Measurements from ENCODE around the gene GRAMD2B. TPM values are rescaled to one million over a fixed set of nuclear protein-coding genes. Genes with fewer than 3 reads are reported as not detected.
"Not testable (repeated sequence)": the region's sequence is repeated elsewhere in the genome, so short reads cannot be mapped to it uniquely, and the experiment has no call there.

Gene GRAMD2B
- total RNA-seq = 10 to 100 TPM in 1 of 2 experiments, 1 to 10 TPM in 1; 8.7 to 10.8 TPM

DNA sequence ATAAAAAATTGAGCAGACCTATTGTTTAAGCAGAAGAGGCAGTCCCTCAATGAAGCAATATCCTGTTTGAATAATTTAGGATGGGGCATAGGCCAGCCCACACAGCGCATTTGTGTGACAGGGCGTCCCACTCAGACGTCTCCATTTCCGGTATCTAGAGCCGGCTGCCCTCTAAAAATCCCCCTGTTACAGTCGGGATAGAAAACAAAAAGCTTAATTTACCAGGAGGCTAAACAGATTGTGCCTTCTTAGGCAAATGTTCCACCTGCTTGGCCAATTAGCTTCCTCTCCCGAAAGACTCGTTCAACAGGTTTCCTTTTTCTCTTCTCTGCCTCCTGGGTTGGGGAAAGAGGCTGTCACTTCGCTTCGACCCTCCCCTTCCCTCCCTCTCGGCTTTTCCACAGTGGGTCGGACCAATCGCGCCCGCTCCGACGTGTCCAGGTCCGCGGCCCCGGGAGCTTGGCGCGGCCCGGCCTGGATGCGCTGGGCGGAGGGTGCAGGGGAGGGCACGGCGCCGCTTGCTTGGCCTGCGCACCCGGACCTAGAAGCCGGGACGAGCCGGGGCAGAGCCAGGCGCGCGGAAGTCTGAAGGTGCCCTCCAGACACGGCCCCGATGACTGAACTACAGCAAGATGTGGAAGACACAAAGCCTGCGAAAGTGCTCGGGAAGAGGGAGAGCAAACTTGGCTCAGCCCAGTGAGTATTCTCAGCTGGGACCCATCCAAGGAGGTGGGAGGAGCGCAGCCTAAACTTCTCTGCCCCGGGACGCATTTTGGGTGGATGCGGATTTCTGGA is at the start of gene GRAMD2B:
GRAMD2B (plus strand) TSS at position 416 of the 795 bp plus-strand sequence; CDS start at position 614, 198 bp downstream.
- H3K36me3 Mint-ChIP-seq (ENCODE audit: low read depth) = peaks cover 5% of the 10 kb centered on the region
- intact Hi-C loops (cut with micrococcal nuclease) = loop anchor here (1.0 to 10.0 kb wide), 8 partner anchors 23 to 1092 kb away; partner anchors contain the start of genes PHAX and PRRC1
- no peaks in the 10 kb centered on the region for H3K9me3 Mint-ChIP-seq
- H3K27me3 Mint-ChIP-seq (ENCODE audit: low read depth) = no peaks in the 10 kb centered on the region
- H3K4me1 Mint-ChIP-seq (ENCODE audit: low read depth) = peaks cover 29% of the 10 kb centered on the region
- CTCF ChIA-PET = interaction anchor here (0.6 to 2.5 kb wide), 9 partner anchors 10 to 244 kb away, joined by 3 to 17 read pairs (median 4); no protein-coding TSS in a partner anchor
- DNase-seq = peak; percentile 87
- peak within 1 kb of the TSS; percentile 81 for H3K4me3 Mint-ChIP-seq
- H3K27ac Mint-ChIP-seq = peak within 1 kb of the TSS; percentile 88

GRCh38 chr5:126374109-126374416 is 49.1 kb upstream of the GRAMD2B start:
- Mint-ChIP-seq H3K27me3 (ENCODE audit: low read depth) (no peaks in the 10 kb centered on the region), H3K4me1 (ENCODE audit: low read depth) (peaks cover 10% of the 10 kb centered on the region), H3K36me3 (ENCODE audit: low read depth) (no peaks in the 10 kb centered on the region), H3K4me3 (no peak overlapping the region), H3K27ac (no peak overlapping the region), H3K9me3 (no peaks in the 10 kb centered on the region)
- CTCF ChIA-PET = interaction anchor here (1.0 kb wide), 1 partner anchor 35 kb away, joined by 4 read pairs; no protein-coding TSS in a partner anchor
- intact Hi-C loops (cut with micrococcal nuclease) = no loop called here
- no peak for DNase-seq

DNA sequence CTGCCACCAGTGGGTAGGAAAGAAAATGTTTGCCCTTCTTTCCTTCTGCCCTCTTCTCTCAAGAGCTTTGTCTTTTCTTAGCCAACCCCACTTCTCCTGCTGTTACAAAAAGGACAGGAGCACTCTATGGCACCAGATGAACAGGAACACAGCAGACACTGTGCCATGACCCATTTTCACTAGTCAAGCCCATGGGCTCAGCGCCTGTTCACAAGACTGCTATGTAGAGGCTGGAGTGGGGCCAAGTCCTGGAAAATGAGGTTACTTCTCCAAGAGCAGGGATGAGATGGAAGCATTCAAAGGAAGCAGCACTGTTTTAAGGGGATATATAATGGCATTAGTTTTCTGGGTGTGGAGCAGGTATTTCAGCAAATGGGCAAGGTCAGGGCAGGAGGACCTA is 46.8 kb upstream of the GRAMD2B start:
- Mint-ChIP-seq H3K36me3 (ENCODE audit: low read depth) (no peaks in the 10 kb centered on the region), H3K9me3 (no peaks in the 10 kb centered on the region), H3K27ac (no peak overlapping the region), H3K4me3 (no peak overlapping the region), H3K4me1 (ENCODE audit: low read depth) (peaks cover 10% of the 10 kb centered on the region), H3K27me3 (ENCODE audit: low read depth) (no peaks in the 10 kb centered on the region)
- no peak for DNase-seq
- intact Hi-C loops (cut with micrococcal nuclease) = no loop called here
- CTCF ChIA-PET = no interaction called here

DNA sequence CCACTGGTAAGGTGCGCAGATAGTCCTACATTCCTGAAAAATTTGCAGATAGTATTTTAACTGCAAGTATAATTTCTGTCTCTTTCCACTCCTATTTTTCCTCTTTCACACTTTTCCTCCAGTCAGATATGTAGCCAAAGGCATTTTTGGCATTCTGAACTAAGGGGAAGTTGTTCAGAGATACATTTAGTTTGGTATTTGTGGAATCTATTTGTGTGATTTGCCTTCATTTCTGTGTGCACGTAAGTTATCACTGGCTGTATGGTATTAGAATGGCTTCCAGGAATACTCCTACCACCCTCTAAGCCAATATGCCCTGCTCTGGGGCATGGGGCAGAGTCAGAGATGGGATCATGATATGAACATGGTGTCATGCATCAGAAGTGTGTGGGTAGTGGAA is 45.8 kb upstream of the GRAMD2B start:
- Mint-ChIP-seq H3K9me3 (peaks cover 2% of the 10 kb centered on the region), H3K27ac (no peak overlapping the region), H3K4me1 (ENCODE audit: low read depth) (peaks cover 10% of the 10 kb centered on the region), H3K4me3 (no peak overlapping the region), H3K36me3 (ENCODE audit: low read depth) (no peaks in the 10 kb centered on the region), H3K27me3 (ENCODE audit: low read depth) (no peaks in the 10 kb centered on the region)
- CTCF ChIA-PET = no interaction called here
- intact Hi-C loops (cut with micrococcal nuclease) = no loop called here
- no peak for DNase-seq

DNA sequence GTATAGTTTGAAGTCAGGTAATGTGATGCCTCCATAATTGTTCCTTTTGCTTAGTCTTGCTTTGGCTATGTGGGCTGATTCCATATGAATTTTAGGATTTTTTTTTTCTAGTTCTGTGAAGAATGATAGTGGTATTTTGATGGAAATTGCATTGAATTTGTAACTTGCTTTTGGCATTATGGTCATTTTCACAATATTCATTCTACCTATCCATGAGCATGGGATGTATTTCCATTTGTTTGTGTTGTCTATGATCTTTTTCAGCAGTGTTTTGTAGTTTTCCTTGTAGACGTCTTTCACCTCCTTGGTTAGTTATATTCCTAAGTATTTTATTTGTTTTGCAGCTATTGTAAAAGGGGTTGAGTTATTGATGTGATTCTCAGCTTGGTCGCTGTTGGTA is 42.9 kb upstream of the GRAMD2B start:
- H3K27ac Mint-ChIP-seq; intact Hi-C loops (cut with micrococcal nuclease); CTCF ChIA-PET; H3K9me3 Mint-ChIP-seq; DNase-seq; H3K36me3 Mint-ChIP-seq (ENCODE audit: low read depth); H3K4me3 Mint-ChIP-seq; H3K27me3 Mint-ChIP-seq (ENCODE audit: low read depth); H3K4me1 Mint-ChIP-seq (ENCODE audit: low read depth): not testable (repeated sequence)

DNA sequence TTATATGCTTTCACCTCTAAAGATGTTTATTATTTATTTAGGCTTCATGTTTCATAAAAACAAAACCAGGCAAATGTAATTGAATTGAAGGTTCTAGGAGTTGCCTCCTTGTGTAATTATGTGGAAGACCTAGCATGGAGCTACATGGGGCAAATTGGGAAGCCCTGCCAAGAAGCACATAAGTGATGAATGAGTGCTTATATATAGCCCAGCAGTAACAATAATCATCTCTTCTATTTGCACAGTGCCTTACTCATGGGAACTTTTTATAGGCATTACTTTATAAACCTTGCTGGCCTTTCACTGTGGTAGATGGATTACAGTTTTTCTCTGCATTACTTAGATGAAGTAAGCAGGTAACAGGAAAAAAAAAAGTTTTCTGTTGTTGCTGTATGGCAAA is 40.0 kb upstream of the GRAMD2B start:
- CTCF ChIA-PET = interaction anchor here (0.7 kb wide), 1 partner anchor 138 kb away, joined by 3 read pairs; no protein-coding TSS in a partner anchor
- Mint-ChIP-seq H3K36me3 (ENCODE audit: low read depth) (no peaks in the 10 kb centered on the region), H3K27ac (no peak overlapping the region), H3K27me3 (ENCODE audit: low read depth) (no peaks in the 10 kb centered on the region), H3K4me1 (ENCODE audit: low read depth) (no peaks in the 10 kb centered on the region), H3K9me3 (peaks cover 2% of the 10 kb centered on the region), H3K4me3 (no peak overlapping the region)
- intact Hi-C loops (cut with micrococcal nuclease) = no loop called here
- no peak for DNase-seq

DNA sequence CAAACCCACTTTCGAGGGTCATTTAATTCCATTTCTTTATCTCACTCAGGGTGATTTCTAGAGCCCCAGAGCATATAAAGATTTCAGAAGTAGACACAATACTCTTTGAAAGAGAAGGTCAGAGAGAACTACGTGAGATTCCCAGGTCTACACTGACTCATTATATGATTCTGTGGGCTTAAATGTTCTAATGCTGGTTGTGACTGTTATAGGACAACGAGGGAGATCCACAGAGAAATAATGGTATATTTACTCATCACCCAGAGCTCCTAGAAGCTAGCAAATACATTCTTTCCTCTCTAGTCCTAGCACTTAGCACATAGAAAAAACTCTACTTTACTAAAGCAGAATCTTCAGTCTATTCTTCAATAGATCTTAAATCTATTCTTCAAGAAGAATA is 39.4 kb upstream of the GRAMD2B start:
- no peak for DNase-seq
- intact Hi-C loops (cut with micrococcal nuclease) = no loop called here
- Mint-ChIP-seq H3K4me3 (no peak overlapping the region), H3K4me1 (ENCODE audit: low read depth) (no peaks in the 10 kb centered on the region), H3K9me3 (peaks cover 2% of the 10 kb centered on the region), H3K27ac (no peak overlapping the region), H3K36me3 (ENCODE audit: low read depth) (no peaks in the 10 kb centered on the region), H3K27me3 (ENCODE audit: low read depth) (no peaks in the 10 kb centered on the region)
- CTCF ChIA-PET = interaction anchor here (0.7 kb wide), 1 partner anchor 137 kb away, joined by 3 read pairs; no protein-coding TSS in a partner anchor

- DNase-seq = no peak
- Mint-ChIP-seq H3K27me3 (ENCODE audit: low read depth) (no peaks in the 10 kb centered on the region), H3K4me1 (ENCODE audit: low read depth) (no peaks in the 10 kb centered on the region), H3K27ac (no peak overlapping the region), H3K4me3 (no peak overlapping the region), H3K36me3 (ENCODE audit: low read depth) (no peaks in the 10 kb centered on the region), H3K9me3 (peaks cover 2% of the 10 kb centered on the region)
- CTCF ChIA-PET = no interaction called here
- intact Hi-C loops (cut with micrococcal nuclease) = no loop called here
Observed at GRCh38 chr5:126384985-126385384, 38.2 kb upstream of the GRAMD2B start.

DNA sequence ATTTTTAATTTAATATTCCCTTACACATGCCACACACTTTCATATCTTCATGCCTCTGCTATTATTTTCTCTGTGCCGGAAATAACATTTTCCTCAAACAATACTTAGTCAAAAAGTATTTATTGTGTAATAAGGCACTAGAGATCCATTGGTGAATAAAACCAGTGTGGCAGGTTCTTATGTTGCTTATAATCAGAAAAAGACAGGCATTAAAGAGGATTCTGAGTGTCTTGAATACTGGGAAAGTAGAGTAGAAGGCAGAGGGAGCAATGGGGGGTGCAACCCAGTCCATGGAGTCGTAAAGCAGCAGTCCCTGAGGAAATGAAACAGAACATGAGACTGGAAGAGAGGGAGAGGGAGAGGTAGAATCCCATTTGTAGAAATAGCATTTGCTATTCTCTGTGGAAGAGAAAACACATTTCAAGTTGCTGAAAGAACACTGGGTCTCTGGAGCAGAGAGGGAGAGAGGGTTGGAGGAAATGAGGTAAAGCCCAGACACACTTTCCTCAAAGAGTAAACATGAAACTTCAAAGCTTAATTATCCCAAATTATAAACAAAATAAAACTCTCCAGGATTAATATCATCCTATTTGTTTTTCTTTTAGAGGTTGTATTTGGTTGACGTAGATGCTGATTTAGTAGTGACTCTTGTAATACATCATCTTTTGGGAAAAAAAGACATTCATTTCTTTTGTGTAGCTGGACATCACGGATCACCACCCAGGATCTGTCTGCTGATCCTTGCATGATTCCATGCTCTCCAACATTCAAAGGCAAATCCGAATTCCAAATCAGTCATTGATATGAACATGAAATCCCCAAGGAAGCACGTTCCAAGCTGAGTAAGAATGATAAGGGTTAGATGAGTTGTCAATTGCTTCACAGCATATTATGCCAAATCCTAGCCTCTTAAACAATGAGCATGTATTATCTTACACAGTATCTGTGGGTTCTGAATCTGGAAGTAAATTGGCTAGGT is 37.4 kb upstream of the GRAMD2B start:
- Mint-ChIP-seq H3K27ac (no peak overlapping the region), H3K9me3 (peaks cover 2% of the 10 kb centered on the region), H3K36me3 (ENCODE audit: low read depth) (no peaks in the 10 kb centered on the region), H3K4me3 (no peak overlapping the region), H3K27me3 (ENCODE audit: low read depth) (no peaks in the 10 kb centered on the region), H3K4me1 (ENCODE audit: low read depth) (no peaks in the 10 kb centered on the region)
- CTCF ChIA-PET = no interaction called here
- no peak for DNase-seq
- intact Hi-C loops (cut with micrococcal nuclease) = no loop called here

DNA sequence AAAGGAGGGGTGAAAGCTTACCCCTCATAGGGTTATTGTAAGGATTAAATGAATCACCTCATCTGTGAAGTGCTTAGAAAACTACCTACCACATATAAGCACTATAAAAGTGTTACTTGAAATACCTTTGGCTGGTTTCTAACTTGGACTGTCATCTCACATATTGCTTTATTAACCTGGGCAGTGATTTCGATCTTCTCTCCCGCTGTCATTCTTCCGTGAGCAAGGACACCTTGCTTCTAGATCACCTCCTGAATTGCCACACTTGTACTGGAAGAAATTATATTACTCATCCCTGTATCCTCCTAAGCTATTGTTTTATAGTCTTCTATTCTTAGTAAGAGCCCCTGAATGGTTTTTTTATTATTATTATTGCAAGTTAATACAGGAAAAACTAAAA is 34.0 kb upstream of the GRAMD2B start:
- H3K27ac Mint-ChIP-seq = no peak overlapping the region

DNA sequence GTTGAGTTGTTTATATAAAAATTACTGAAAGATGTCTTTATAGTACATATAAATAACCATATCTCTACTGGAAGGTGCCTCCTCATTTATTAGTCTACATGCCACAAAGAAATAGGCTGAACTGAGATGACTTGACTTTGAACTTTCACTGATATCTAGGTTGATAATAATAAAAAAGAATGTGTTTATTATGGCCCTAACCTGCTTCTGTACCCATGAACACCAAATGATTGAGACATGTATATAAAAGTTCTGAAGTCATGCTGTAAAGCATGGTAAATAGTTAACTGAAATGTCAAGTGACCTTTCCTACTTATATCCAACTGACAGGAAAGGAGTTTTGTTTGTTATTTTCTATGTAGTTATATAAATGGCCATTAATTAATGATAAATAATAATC is 33.2 kb upstream of the GRAMD2B start:
- intact Hi-C loops (cut with micrococcal nuclease) = no loop called here

More for the DNA sequence above, 34.0 kb upstream of the GRAMD2B start:
- Mint-ChIP-seq H3K36me3 (ENCODE audit: low read depth) (no peaks in the 10 kb centered on the region), H3K4me3 (no peak overlapping the region), H3K27me3 (ENCODE audit: low read depth) (no peaks in the 10 kb centered on the region), H3K9me3 (no peaks in the 10 kb centered on the region), H3K4me1 (ENCODE audit: low read depth) (no peaks in the 10 kb centered on the region)
- intact Hi-C loops (cut with micrococcal nuclease) = no loop called here
- CTCF ChIA-PET = no interaction called here
- no peak for DNase-seq

DNA sequence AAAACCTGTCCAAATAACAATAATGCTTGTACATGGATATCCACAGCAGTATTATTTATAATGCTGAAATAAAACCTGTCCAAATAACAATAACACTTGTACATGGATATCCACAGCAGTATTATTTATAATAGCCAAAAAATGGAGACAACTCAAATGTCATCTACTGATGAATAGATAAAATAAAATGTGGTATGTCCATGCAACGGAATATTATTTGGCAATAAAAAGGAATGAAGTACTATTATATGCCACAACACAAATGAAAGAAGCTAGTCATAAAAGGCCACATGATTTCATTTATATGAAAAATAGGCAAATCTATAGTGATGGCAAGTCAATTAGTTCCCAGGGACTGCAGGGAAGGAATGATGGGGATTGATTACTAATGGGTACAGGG is 31.8 kb upstream of the GRAMD2B start:
- DNase-seq = no peak
- intact Hi-C loops (cut with micrococcal nuclease) = no loop called here
- Mint-ChIP-seq H3K27ac (no peak overlapping the region), H3K36me3 (ENCODE audit: low read depth) (no peaks in the 10 kb centered on the region), H3K27me3 (ENCODE audit: low read depth) (no peaks in the 10 kb centered on the region), H3K9me3 (no peaks in the 10 kb centered on the region), H3K4me3 (no peak overlapping the region), H3K4me1 (ENCODE audit: low read depth) (no peaks in the 10 kb centered on the region)
- CTCF ChIA-PET = interaction anchor here (1.3 kb wide), 1 partner anchor 38 kb away, joined by 3 read pairs; no protein-coding TSS in a partner anchor

More for the DNA sequence above, 33.2 kb upstream of the GRAMD2B start:
- no peak for DNase-seq
- Mint-ChIP-seq H3K27me3 (ENCODE audit: low read depth) (no peaks in the 10 kb centered on the region), H3K9me3 (no peaks in the 10 kb centered on the region), H3K4me1 (ENCODE audit: low read depth) (no peaks in the 10 kb centered on the region), H3K4me3 (no peak overlapping the region), H3K27ac (no peak overlapping the region), H3K36me3 (ENCODE audit: low read depth) (no peaks in the 10 kb centered on the region)
- CTCF ChIA-PET = no interaction called here

All from activated naive CD4-positive, alpha-beta T cell treated with anti-CD3 and anti-CD28 coated beads for 36 hours (primary cell).